Hematopoietic multipotent progenitor cell treated with erythropoietin and hydrocortisone succinate and interleukin-3 and kit ligand, for 17 days (in vitro differentiated cells): ENCODE results near the gene LRRC49.

Experiments used
- DNase-seq: peaks from one replicate; pipeline ENCODE4 v3.0.0-alpha.2; 2015; ENCODE audit warnings: low spot score

The LRRC49 gene

DNA sequence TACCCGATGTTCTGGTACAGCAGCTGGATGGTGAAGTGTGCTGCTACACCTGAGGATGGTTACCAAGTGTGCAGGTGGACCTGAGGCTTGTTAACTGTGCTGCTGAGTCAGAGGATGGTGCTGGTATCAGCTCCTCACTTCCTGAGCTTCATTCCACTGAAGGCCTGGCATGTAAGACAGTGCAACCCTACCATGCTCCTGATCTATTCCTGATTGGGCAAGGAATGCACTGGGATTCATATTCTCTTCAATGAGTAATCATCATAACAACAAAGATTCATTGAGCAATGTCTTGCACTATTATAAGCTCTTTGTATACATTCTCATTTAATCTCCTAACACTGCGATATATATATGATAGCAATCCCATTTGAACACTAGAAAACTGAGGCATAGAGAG is 159.7 kb downstream of the LRRC49 start:
- no peak for DNase-seq

DNA sequence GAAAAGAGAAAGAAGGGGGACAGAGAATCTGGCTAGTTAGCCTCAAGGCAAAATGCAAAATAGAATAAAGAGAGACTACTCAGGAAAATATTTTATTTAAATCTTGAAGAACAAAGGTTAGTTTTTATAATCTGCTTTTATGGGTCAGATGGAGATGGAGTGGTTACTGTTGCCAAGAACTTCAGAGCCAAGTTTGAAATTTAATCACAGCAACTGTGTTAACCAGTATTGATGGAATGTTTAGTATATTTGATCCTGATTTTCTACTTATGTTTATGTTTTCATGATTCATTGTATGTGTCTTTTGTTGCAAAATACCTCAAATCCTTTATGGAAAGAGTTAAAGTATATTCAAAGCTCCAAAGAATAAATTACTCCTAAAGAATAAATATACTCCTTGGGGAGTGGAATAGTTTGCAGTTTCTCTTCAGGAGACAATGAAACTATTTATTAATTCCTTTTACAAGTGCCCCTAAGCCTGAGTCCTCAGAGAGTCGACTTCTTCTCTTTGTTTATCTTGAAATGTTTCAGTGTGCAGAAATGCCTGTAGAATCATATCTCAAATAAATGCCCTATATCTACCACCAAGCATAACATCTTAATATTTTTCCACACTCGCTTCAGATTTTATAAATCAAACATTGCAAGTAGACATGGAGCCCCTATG is 161.8 kb downstream of the LRRC49 start:
- DNase-seq = no peak

DNA sequence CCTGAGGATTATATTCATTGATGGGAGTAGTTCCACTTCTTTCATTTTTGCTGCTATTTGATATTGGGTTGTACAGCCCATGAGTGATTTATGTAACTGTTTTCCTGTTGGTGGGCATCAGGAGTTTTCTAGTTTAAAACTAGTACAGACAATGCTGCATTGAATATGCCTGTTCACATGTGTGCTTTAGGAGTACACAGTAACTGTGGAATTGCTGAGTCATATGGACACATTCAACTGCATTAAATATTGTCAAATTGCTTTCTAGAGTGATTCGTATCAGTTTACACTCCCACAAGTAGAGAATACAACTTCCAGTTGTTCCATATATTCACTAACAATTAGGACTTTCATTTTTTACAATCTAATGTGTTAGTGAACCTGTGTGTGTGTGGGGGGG is 162.8 kb downstream of the LRRC49 start:
- DNase-seq = no peak

DNA sequence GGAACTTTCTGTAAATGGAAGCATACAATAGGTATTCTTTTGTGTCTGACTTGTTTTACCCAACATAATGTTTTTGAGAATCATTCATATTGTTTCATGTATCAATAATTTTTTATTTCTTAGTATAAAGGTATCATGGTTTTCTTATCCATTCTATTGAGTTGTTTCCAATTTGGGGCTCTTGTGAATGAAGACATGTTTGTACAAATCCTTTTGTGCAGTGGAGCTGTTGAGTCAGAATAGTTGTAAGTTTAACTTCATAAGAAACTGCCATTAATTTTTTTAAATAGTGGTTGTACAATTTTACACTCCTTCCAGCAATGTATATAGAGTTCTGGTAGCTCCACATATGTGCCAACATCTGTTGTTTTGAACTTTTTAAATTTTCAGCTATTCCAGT is 163.5 kb downstream of the LRRC49 start:
- DNase-seq = no peak

DNA sequence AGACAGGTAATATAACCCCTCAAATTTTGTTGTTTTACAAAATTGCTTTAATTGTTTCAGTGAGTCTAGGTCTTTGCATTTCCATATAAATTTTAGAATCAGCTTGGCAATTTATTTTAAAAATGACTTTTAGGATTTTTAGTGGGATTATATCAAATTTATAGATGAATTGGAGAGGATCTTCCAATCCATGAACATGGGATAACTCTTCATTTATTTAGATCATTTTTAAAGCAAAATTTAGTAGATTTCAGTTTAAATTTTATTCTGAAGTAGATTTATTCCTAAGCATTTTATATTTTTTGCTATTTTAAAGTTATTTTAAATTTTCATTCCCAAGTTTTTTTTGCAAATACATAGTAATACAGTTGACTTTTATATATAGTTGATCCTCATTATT is 164.5 kb downstream of the LRRC49 start:
- no peak for DNase-seq

DNA sequence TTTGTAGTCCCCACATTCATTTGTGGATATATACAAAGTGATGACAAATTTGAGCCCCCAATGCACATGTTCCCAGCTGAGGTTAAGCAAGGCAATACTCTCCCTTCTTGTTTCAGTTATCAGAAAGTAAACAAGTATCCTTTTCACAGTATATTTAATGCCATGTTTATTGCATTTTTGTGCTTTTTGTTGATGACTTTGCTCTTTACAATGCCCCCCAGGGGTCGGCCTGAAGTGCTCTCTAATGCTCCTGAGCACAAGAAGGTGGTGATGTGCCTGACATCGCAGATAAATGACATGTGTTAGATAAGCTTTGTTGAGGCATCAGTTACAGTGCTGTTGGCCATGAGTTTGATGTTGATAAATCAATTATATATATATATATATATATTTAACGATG is 165.0 kb downstream of the LRRC49 start:
- no peak for DNase-seq

DNA sequence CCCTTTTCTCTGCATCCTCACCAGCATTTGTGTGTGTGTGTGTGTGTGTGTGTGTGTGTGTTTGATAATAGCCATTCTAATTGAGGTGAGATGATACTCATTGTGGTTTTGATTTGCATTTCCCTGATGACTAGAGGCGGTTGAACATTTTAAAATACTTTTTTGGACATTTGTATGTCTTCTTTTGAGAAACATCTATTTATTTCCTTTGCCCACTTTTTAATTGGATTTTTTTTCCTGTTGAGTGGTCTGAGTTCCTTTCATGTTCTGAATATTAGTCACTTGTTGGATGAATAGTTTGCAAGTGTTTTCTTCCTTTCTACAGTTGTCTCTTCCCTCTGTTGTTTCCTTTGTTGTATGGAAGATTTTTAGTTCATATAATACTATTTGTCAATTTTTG is 168.4 kb downstream of the LRRC49 start:
- no peak for DNase-seq

DNA sequence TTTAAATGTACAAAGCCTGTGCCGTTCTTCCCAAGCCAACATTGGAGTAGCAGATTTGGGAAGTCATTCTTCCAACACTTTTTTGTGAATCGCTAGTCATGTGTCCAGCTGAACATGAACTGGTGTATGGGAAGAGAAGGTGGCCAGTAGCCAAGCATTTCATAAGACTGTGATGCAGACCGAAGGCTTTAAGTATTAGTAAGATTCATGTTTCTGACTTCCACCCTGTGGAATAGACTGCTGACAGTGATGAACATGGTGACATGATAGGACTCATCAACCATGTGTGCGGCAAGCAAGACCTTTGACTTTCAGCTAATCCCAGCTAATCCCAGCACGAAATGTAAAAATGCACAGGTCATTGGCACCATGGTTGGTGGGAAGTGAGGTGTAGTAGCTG is 174.4 kb downstream of the LRRC49 start:
- no peak for DNase-seq

DNA sequence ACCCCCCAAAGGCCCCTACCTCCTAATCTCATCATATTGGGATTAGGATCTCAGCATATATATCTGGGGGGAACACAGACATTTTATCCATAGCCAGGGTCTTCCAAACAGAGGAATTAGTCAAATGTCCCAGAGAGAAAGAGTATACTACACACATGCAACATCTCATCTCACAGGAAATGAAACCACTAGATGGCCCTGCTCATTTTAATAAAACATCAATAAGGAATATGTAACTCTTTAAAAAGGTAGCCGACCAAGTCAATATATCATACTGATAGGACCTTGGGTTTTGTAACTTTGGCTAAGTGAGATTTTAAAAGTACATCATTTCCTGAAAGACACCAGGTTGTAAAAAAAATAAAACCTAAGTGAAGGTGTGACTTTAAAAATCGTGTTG is 177.1 kb downstream of the LRRC49 start:
- DNase-seq = no peak

DNA sequence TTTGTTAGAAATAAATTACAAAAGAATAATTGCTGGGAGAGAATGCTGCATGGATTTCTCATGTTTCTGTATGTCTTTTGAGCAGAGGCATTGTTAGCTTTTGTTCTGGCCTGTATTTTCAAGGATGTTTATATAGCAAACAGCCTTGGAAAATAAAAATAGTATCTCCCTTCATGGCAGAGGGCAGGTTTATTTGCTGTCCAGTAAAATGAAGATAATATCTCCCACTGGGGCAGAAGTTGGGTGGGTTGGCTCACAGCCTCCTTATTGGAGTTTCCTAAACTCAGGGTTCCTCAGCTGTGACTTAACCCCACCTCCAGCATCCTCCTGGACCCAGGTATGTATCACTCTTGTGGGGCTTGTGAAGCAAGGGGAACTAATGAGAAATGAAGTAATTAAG is 178.9 kb downstream of the LRRC49 start:
- DNase-seq = no peak

DNA sequence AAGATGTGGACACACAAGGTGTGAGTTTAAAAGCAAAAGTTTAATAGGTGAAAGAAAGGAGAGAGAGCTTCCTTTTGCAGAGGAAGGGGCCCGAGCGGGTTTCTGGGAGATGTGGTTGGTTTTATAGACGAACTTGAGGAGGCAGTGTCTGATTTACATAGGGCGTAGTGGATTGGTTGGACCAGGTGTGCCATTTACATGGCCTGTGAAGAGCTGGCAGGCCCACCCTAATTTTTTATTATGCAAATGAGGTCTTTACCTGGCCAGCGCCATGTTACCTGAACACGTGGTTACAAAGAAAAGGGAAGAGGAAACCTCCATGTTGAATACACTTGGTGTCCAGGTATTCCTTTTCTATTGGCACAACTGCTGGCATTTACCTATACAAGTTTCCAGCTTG is 179.8 kb downstream of the LRRC49 start:
- DNase-seq = no peak

DNA sequence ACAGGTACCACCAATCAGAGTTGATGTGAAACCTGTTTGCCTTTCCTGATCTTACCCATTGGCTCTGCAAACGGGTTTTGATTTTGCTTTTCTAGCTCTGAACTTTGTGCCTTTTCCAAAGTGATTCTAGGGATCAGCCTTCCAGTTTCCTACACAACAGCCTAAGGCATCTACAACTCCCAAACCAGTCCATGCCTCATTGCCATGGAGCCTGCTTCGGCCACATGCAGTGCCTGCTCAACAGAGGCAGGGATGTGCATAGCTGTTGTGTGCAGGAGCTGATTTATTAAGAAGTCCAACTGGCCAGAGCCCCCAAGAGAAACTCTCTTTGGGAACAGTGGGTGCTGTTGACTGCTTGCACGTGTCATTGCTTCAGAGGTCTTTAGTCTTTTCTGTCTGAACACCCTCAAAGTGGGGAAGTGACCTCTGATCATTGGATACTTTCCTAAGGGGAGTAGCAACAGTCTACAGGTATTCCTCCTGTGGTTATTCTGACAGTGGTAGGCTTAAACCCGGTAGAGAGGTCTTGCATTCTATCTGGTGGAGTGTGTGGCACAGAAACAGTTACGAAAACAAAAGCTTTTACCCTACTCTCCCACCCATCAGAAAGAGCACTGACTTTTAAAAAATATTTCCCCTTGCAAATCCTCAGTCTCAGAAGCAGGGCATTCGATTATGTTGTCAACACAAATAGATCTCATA is 186.0 kb downstream of the LRRC49 start:
- no peak for DNase-seq

DNA sequence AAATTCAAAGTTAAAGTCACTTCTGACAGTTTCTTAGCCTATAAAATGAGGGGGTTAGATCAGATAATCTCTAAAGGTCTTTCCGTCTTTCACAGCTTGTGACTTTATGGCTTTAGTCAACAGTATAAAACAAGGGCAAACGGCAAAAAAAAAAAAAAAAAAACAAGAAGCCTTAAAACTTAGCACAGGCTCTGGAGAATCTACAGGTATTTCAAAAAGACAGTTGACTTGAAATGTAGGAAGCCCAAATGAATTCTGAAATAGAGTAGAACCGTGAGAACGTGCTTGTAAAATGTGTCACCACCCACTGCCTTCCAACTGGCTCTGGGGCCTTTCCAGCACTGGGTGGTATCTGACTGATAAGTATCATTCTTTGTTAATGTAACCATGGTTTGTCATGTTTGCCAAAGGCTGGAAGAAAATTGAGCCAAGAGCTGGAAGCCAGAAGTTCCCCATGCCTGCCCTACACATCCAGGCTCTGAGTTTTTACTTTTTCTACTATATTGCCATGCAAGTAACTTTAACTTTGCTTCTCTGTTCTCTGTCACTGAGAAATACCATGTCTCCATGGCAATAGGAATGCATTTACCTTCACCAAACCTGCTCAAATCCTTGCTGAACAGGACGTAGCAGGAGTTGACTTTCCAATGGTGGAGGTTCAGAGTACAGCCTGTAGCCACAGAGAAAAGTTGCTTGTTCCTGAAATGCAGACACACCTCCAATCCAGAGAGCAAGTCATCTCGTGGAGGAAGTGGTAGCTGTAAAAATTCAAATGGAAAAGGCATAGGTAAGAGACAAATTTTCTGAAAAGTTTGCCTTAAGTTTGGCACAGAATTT is 186.8 kb downstream of the LRRC49 start:
- DNase-seq = no peak

DNA sequence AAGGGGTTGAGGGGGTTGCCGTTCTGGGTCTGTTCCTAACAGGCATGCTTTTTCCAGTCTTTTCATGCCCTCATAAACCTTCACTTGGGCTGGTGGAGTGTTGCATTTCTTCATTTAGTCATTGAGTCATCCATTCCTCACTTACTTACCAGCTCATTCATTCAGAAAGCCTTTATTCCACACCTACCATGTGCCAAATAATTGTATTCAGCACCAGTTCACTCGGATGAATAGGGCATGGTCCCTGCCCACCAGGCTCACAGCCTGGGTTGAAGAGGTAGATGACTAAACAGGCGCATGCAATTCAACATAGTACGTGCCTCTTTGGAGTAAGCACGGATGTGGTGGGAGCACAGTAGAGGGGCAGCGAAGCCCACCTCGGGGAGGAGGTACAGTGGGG is 187.5 kb downstream of the LRRC49 start:
- DNase-seq = no peak

DNA sequence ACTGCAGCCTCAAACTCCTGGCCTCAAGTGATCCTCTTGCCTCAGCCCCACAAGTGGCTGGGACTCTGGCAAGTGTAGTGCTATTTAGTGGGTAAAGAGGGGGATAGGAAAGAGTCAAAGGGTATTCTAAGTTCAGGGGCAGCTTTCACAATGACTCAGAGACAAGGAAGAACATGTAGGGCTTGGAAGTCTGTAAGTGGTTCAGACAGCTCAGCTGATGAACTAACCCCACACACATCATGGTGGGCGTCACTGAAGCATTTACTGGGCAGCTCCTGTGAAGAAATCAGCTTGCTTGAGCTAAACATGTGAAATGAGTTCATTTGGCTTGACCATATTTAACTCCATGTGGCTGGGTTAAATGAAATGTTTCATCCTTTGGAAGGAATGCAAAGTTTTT is 188.1 kb downstream of the LRRC49 start:
- DNase-seq = no peak

DNA sequence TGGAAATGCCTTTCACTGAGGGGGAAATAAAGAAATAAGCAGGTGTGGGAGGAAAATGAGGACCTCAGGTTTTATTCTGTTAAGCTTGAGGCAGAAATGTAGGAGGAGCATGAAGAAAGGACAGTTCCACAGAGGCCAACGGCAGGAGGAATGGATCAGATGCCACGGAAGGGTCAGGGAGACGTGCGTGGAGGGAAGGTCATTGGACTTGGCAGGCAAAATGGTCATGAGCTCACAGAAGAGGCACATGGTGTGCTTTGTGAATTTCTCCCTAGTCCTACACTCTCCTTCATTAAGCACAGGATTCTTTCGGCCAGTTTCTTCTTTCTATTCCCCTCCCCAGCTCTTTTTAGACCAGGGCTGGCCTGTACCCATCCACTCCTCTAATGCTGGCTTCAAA is 190.2 kb downstream of the LRRC49 start:
- no peak for DNase-seq

DNA sequence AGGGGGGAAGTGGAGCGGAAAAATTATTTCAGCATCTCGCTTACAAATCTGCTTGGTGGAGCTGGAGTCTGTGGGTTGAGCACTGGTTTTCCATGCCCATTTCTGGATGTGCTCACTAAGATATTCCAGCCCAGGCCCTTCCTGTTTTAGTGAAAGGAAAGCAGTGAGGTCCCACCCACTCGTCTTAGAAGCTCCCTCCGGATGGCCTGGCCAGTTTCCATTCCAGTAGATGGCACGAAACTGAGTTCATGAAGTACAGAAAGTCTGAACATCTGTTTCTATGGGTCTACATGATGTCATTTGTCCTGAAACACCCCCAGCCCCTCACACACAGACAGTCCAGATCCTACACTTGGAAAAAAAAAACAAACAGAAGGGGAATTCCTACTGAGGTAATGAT is 190.7 kb downstream of the LRRC49 start:
- DNase-seq = no peak

DNA sequence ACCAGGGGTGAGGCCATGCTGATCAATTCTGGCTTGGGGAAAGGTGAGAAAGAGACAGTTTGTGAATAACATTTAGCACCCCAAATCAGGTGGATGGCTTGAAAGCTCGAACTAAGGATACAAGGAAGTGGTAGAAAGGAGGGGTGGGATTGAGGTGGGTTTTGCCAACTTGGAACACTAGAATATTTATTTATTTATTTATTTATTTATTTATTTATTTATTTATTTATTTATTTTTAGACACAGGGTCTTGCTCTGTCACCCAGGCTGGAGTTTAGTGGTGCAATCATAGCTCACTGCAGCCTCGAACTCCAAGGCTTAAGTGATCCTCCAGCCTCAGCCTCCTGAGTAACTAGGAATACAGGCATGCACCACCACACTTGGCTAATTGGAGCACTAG is 191.6 kb downstream of the LRRC49 start:
- no peak for DNase-seq

DNA sequence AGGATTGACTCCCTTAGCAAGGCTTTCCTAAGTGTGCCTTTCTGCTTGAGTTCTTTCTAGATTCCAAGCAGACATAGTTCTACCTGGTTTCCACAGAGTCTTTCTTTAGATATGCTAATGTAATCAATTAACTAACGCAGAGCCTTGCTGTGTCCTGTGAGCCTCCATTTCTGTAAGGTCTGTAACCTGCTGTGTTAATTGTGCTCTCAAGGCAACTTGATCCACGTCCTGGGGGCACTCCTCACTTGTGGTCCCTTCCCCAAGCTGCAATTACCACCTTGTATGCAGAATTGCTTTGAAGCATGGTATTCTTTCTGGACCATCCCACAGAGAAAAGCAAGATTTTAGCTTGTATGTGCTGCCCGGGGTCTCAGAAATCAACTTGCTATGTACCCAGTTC is 193.2 kb downstream of the LRRC49 start:
- no peak for DNase-seq

DNA sequence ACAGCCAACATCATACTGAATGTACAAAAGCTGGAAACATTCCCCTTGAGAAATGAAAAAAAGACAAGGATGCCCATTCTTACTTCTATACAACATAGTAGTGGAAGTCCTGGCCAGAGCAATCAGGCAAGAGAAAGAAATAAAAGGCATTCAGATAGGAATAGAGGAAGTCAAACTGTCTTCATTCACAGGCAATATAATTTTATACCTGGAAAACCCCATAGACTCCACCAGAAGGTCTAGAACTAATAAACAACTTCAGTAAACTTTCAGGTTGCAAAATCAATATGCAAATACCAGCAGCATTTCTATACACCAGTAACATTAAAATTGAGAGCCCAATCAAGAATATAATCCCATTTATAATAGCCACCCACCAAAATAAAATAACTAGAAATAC is 195.5 kb downstream of the LRRC49 start:
- no peak for DNase-seq

DNA sequence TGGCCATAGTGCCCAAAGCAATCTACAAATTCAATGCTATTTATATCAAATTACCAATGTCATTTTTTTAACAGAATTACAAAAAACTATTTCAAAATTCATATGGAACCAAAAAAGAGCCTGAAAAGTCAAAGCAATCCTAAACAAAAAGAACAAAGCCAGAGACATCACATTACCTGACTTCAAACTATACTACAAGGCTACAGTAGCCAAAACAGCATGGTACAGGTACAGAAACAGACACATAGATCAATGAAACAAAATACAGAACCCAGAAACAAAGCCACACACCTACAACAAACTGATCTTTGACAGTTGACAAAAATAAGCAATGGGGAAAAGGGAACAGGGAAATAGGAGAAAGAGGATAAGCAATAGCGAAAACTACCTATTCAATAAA is 196.1 kb downstream of the LRRC49 start:
- no peak for DNase-seq

DNA sequence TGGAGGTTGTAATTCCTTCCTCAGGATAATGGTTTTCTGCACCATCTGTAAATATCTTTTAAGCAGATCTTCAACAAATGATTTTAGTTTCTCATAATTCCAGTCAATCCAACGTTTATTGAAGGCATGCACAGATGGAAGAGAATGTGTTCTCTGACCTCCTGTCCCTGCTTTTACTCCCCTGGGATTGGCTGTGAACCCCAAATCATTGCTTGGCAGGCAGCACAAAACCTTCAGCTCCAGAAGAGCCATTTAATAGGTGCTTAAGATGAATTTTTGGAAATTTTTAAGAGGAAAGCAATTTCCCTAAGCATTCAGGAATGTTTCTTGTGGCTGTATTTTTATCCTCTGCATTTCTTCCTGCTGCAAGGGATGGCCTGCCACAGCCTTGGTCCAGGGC is 197.2 kb downstream of the LRRC49 start:
- no peak for DNase-seq

DNA sequence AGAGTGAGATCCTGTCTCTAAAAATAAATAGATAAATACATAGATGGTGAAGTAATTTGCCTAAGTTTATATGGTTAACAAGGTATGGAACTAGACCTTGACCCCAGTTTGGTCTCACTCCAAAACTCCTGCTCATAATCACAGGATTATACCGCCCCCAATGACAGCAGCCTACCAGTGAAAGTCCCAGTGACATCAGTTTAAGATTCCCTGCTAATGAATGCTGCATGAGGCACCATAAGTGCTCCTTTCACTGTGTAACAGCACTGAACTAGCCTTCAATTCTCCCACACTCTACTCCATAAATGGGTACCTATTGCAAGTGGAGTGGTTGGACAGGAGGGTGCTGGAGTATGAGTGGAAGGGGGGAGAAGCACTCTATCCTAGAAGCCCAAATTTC is 199.0 kb downstream of the LRRC49 start:
- DNase-seq = no peak
